Measurements from ENCODE around the gene GOLT1B.

GOLT1B gene

GRCh38 chr12:21566907-21567394 is 65.4 kb downstream of the GOLT1B start:
- no peak for DNase-seq

Data from NCI-H1694 (cell line).